Cardiac muscle cell (in vitro differentiated cells and primary cell): ENCODE data around the gene SAMD4B. TPM values are rescaled to one million over a fixed set of nuclear protein-coding genes. Genes with fewer than 3 reads are reported as not detected.

ENCODE experiments used
- DNase-seq, 2 donors: peaks; one replicate each; pipeline versions ENCODE4 v3.0.0 to v3.0.0-alpha.2; 2010 to 2017; ENCODE audit warnings: low read depth in 1 of 2, low spot score in 1 of 2
- H3K27ac ChIP-seq: fragments of 200-600 bp; sonication (generic); 2 replicates; pipeline ENCODE4 v1.5.1; 2016
- H3K27me3 ChIP-seq: fragments of 200-600 bp; sonication (generic); 2 replicates; pipeline ENCODE4 v1.6.0; 2016; ENCODE audit warnings: control low read depth
- H3K36me3 ChIP-seq: fragments of 200-600 bp; sonication (generic); 2 replicates; pipeline ENCODE4 v1.5.1; 2016; ENCODE audit warnings: control low read depth
- H3K4me1 ChIP-seq: fragments of 200-600 bp; sonication (generic); 2 replicates; pipeline ENCODE4 v1.8.1; 2017; ENCODE audit warnings: low read depth, mild to moderate bottlenecking, mixed run types
- H3K4me3 ChIP-seq: fragments of 200-600 bp; sonication (generic); 2 replicates; pipeline ENCODE4 v1.5.1; 2016; ENCODE audit warnings: mild to moderate bottlenecking
- H3K9me3 ChIP-seq: fragments of 200-600 bp; sonication (generic); 2 replicates; pipeline ENCODE4 v1.5.1; 2017; ENCODE audit warnings: low read depth, mild to moderate bottlenecking, control low read depth
- CTCF ChIP-seq: IDR thresholded peaks from 2 replicates; pipeline ENCODE4 v1.5.1; 2012; ENCODE audit warnings: low read depth, mild to moderate bottlenecking, low read length
- polyA plus RNA-seq: library from polyadenylated mRNA; unstranded; fragments of >200 nt; fragmentation: Nextera tagmentation; extraction: Ambion mirVana; gene quantifications from 2 replicates; pipeline ENCODE4 v1.2.1, GENCODE V29; 2016
- total RNA-seq: library from RNA; depleted of rRNA; stranded (reverse); fragments of >200 nt; gene quantifications from 2 replicates; pipeline ENCODE4 v1.2.3, GENCODE V29; 2016

The SAMD4B gene
- total and polyA plus RNA-seq, 2 experiments from 2014 or later = 120 to 183 TPM

GRCh38 chr19:39341129-39341718, 997 bp upstream of the SAMD4B start:
- Histone ChIP-seq H3K4me1 (peaks cover 6% of the 10 kb centered on the region), H3K9me3 (no peaks in the 10 kb centered on the region), H3K27me3 (no peaks in the 10 kb centered on the region), H3K36me3 (no peaks in the 10 kb centered on the region), H3K27ac (peak overlapping the region; percentile 80), H3K4me3 (peak overlapping the region; percentile 84)
- TF ChIP-seq CTCF = no peak
- DNase-seq = peak; percentile 38 to 52

GRCh38 chr19:39342647-39343305, 555 bp downstream of the SAMD4B start:
- H3K4me3 ChIP-seq = peak overlapping the region; percentile 74
- no peaks in the 10 kb centered on the region for H3K27me3 ChIP-seq
- H3K27ac ChIP-seq = peak overlapping the region; percentile 68
- no peaks in the 10 kb centered on the region for H3K36me3 ChIP-seq
- no peaks in the 10 kb centered on the region for H3K9me3 ChIP-seq
- H3K4me1 ChIP-seq = peaks cover 17% of the 10 kb centered on the region
- no peak for TF ChIP-seq CTCF
- DNase-seq = peak; percentile 29 to 51

GRCh38 chr19:39345956-39346355, 3.7 kb downstream of the SAMD4B start:
- H3K36me3 ChIP-seq = peaks cover 3% of the 10 kb centered on the region
- no peaks in the 10 kb centered on the region for H3K27me3 ChIP-seq
- H3K4me1 ChIP-seq = peaks cover 30% of the 10 kb centered on the region
- H3K27ac ChIP-seq = no peak overlapping the region
- H3K9me3 ChIP-seq = no peaks in the 10 kb centered on the region
- peak; percentile 15 for TF ChIP-seq CTCF
- no peak for DNase-seq
- H3K4me3 ChIP-seq = no peak overlapping the region

DNA sequence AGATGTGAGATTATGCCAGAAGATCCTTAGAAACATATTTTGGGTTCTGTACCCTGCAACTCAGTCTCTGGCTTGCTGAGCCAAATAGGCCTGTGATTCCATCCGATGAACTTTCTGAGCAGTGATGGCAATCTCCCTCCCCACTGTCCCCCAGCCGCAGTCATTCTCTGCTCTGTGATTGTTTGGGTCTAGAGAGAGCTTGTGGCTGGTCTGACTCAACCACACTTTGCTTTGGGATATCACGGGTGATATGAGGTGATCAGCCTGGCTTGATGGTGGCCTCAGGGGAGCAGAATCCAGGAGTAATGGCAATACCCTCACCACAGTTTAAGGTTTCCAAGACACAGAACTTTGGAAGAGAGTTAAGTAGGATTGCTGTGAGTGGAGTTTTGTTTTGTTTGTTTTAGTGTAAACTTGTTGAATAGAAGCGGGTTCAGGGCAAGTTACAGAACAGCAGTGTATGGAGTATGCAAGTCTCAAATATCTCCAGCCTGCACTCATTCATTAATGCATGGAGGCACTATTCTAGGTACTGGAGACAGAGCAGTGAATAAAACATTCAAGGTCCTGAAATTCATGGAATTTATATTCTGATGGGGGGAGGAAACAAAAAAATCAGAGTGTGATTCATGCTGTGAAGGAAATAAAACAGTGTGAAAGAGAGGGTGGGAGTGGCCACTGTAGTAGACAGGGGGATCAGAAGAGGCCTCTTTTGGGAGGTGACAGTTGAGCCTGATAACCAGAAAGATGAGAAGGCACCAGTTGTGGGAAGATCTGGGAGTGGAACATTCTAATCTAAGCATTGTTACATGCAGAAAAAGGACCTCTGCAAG, 5.3 kb downstream of the SAMD4B start:
- DNase-seq = peak in 1 of 2 donors; percentile 11

GRCh38 chr19:39349326-39349725, 7.1 kb downstream of the SAMD4B start:
- Histone ChIP-seq H3K9me3 (no peaks in the 10 kb centered on the region), H3K36me3 (peaks cover 18% of the 10 kb centered on the region), H3K4me3 (no peak overlapping the region), H3K27ac (peak overlapping the region; percentile 29), H3K27me3 (no peaks in the 10 kb centered on the region), H3K4me1 (peaks cover 23% of the 10 kb centered on the region)
- DNase-seq = no peak
- no peak for TF ChIP-seq CTCF

More for the DNA sequence above, 5.3 kb downstream of the SAMD4B start:
- TF ChIP-seq CTCF = no peak
- H3K36me3 ChIP-seq = peaks cover 8% of the 10 kb centered on the region
- H3K27me3 ChIP-seq = no peaks in the 10 kb centered on the region
- H3K4me1 ChIP-seq = peaks cover 30% of the 10 kb centered on the region
- peak overlapping the region; percentile 67 for H3K27ac ChIP-seq
- H3K4me3 ChIP-seq = no peak overlapping the region
- no peaks in the 10 kb centered on the region for H3K9me3 ChIP-seq
